Mesodermal cell (in vitro differentiated cells): ENCODE data around the gene STRAP.
"Not testable (repeated sequence)": the region's sequence is repeated elsewhere in the genome, so short reads cannot be mapped to it uniquely, and the experiment has no call there.

ENCODE experiments used
- H3K27ac ChIP-seq: 2 replicates; pipeline ENCODE4 v1.7.0; 2013; ENCODE audit warnings: mild to moderate bottlenecking, low read depth, low read length, moderate library complexity; ENCODE audit not compliant: severe bottlenecking
- H3K36me3 ChIP-seq: 2 replicates; pipeline ENCODE4 v1.7.1; 2013; ENCODE audit warnings: mild to moderate bottlenecking, low read length, moderate library complexity; ENCODE audit not compliant: control insufficient read depth, insufficient read depth
- H3K4me1 ChIP-seq: one replicate; pipeline ENCODE4 v1.7.1; 2013; ENCODE audit warnings: mild to moderate bottlenecking, low read length; ENCODE audit not compliant: insufficient read depth, control insufficient read depth, poor library complexity, severe bottlenecking
- H3K4me3 ChIP-seq: 2 replicates; pipeline ENCODE4 v1.7.0; 2013; ENCODE audit warnings: low read length, control low read depth, mild to moderate bottlenecking; ENCODE audit not compliant: insufficient read depth, poor library complexity, severe bottlenecking; ENCODE audit errors: extremely low read depth
- H3K9me3 ChIP-seq: 2 replicates; pipeline ENCODE4 v1.7.1; 2013; ENCODE audit warnings: mild to moderate bottlenecking, low read length, moderate library complexity; ENCODE audit not compliant: control insufficient read depth
- whole genome bisulfite sequencing, 2 experiments: methylation state at CpG; one replicate each; pipeline ENCODE4 v1.1.5; 2013; ENCODE audit warnings: missing lambda C conversion rate in 2 of 2; ENCODE audit not compliant: insufficient coverage in 2 of 2; 5-methylcytosine and 5-hydroxymethylcytosine counted together

Gene STRAP

GRCh38 chr12:15943519-15943918 lies 61.3 kb downstream of the STRAP start:
- H3K27ac ChIP-seq, H3K4me1 ChIP-seq, H3K9me3 ChIP-seq, H3K4me3 ChIP-seq, H3K36me3 ChIP-seq: not testable (repeated sequence)
- 100% methylated on average over 2 of the region's 5 CpGs; no CpG with 5 or more reads in 1 of the 2 experiments for WGBS, 2 experiments

GRCh38 chr12:15948461-15948860 lies 66.3 kb downstream of the STRAP start:
- H3K9me3 ChIP-seq, H3K27ac ChIP-seq, H3K4me3 ChIP-seq, H3K36me3 ChIP-seq, H3K4me1 ChIP-seq: not testable (repeated sequence)
- WGBS, 2 experiments, result 86 to 96% methylated on average over 6 to 8 of the region's 10 CpGs
